ENCODE results near the gene HIVEP3.

The HIVEP3 gene

DNA sequence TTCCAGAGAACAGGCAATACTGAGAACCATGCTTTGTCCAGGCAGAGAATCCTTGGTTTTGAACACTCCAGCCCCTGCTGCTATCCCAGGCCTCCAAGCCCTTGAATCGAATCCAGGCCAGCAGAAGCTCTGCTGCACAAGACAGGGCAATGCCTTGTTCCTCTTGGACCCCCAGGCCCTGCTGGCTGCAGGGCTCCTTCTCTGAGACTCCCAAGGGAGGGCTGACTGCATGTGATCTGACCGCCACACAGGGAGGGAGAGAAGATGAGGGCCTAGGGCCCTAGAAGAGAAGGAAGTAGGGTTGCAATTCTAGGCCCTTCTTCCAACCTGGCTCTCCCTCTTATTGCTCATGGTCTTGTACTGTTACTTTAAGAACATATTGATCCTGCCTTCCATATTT lies 273.7 kb downstream of the HIVEP3 start:
- no peak overlapping the region for H3K4me3 ChIP-seq (ENCODE audit: low read depth, low read length)
- TF ChIP-seq, protein P1, sequence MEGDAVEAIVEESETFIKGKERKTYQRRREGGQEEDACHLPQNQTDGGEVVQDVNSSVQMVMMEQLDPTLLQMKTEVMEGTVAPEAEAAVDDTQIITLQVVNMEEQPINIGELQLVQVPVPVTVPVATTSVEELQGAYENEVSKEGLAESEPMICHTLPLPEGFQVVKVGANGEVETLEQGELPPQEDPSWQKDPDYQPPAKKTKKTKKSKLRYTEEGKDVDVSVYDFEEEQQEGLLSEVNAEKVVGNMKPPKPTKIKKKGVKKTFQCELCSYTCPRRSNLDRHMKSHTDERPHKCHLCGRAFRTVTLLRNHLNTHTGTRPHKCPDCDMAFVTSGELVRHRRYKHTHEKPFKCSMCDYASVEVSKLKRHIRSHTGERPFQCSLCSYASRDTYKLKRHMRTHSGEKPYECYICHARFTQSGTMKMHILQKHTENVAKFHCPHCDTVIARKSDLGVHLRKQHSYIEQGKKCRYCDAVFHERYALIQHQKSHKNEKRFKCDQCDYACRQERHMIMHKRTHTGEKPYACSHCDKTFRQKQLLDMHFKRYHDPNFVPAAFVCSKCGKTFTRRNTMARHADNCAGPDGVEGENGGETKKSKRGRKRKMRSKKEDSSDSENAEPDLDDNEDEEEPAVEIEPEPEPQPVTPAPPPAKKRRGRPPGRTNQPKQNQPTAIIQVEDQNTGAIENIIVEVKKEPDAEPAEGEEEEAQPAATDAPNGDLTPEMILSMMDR (IDR thresholded peaks at IDR 0.05; ENCODE audit: low read depth, low read length): no peak

DNA sequence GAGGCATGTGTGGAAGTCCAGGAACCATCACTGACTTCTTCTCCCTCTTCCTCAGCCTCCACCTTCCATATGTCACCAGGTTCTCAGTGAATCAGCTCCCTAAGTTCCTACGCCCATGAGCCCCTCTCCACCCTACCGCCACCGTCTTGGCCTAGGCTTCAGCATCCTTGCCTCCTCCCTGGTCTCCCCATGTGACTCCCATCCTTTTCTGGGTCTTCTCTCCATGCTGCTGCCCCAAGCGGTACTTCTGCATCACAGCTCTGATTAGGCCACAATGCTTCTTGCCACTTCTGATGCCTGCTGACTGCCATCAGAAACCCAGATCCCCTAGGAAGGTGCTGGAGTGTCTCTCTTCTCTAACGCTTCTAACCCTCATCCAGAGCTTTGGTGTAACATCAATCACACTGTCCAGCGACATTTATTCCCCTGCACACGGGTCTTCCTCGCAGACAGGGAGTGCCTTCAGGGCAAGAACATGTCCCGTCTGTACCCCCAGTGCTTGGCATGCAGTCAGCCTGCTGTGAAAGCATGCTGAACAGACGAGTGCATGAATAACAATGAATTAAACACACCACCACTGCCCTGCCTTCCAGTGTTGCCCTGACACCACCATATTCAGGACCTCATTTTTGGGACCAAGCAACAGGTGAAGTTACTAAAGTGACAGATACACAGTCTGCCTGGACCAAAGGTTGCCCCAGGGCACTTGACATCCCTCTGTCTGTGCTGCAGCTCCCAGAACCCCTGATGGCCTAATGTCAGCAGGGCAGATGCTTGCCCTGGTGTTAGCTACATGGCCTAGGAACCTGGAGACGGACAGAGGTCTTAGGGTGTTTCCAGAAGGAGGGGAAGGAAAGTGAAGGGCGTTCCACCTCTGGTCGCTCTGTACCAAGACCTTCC lies 275.6 kb downstream of the HIVEP3 start:
- H3K4me3 ChIP-seq (ENCODE audit: low read depth, low read length): no peak overlapping the region
- TF ChIP-seq, protein P1 (IDR thresholded peaks at IDR 0.05; ENCODE audit: low read depth, low read length): no peak

DNA sequence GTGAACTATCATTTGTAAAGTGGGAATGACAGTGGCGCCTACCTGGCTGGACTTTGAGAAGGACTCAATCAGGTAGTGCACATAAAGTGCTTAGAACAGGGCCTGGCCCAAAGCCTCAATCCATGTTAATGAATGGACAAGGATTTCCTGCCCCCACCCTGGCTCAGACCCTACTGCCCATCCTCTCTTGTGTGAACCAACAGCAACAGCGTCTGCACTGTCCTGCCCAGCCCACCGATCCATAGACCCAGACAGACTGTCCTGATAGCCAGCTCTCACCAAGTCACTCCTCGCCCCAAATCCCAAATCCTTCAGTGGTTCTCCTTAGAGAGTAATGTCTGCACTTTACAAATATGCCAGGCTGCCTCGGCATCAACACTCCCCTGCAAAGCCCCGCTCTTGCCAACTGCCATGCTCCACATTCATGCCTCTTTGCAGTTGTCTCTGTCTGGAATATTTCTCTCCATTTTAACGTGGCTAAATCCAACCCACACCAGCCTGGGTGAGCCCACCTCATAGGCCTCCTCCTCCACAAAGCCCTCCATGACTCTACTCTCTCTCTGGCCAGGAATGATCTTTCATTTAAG lies 276.7 kb downstream of the HIVEP3 start:
- TF ChIP-seq, protein P1 (IDR thresholded peaks at IDR 0.05; ENCODE audit: low read depth, low read length): no peak
- H3K4me3 ChIP-seq (ENCODE audit: low read depth, low read length): no peak overlapping the region

DNA sequence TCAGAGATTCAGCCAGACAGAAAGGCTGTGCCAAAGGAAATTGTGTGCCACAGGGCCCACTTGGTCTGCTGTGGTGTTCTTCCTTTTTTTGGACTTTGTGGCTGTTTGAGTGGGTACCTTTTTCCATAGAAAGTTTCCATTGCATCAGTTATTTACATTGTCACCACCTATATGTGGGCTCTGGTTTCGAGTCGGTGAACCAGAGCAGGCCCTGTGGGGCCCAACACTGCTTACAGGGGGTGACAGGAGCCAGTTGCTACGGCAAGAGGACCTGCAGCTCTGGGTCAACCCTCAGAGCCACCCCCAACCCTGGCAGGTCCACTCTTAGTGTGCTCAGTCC lies 277.3 kb downstream of the HIVEP3 start:
- no peak overlapping the region for H3K4me3 ChIP-seq (ENCODE audit: low read depth, low read length)
- TF ChIP-seq, protein P1 (IDR thresholded peaks at IDR 0.05; ENCODE audit: low read depth, low read length): no peak

DNA sequence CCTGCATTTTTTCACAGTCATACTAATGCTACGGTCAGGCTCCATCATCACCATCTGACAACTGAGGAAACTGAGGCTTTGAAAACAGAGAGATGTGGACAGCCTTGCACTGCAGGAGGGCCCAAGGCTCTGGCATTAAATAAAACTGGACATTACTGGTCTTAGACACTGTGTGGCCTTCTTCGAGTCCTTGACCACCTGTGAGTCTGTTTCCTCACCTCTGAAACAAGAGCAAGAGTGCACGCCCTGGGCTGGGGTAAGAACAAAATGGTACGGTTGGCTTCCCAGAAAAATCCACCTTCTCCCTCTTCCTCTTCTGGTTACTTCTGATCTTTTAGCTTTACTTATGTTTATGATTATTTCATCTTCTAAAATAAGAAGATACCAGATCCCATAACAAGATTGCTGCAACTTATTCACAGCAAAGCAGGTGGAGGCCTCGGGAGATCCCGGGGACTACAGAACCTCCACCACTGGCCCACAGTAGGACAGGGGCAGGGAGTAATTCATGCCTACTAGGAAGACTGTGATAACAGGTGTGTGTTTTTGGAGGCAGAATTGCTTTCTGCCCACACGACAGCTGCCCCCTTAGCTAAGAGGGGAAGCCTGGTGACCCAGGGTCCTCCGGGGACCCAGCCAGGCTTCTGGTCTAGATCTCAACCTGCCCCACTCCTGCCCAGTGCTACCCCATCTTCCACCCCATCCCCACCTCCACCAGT lies 277.8 kb downstream of the HIVEP3 start:
- no peak overlapping the region for H3K4me3 ChIP-seq (ENCODE audit: low read depth, low read length)
- TF ChIP-seq, protein P1 (IDR thresholded peaks at IDR 0.05; ENCODE audit: low read depth, low read length): no peak

DNA sequence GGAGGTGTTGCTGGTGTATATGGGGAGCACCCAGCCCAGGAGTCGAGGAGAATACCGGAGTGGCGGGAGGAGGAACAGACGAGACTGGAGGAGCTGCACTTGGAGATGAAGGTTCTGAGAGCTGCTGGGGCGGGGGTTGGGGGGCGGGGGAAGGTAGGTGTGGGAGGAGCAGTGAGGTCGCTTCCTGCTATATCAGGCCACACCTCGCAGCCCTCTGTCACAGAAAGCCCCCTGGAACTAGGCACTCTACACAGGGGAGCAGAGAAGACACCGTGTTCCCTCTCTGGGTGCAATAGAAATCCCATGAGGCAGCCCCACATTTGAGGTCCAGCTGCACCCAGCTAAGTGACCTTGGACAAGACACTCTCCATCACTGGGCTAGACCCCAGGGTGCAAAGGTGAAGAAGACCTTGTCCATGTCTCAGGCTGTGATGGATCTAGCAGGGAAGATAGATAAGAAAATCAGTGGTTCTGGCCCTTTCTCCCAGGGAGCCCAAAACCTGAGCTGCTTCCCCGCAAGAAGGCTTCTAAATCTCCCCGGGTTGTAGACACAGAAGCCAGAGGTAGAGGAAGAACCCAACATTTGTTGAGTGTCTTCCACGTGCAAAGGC lies 278.5 kb downstream of the HIVEP3 start:
- no peak overlapping the region for H3K4me3 ChIP-seq (ENCODE audit: low read depth, low read length)
- TF ChIP-seq, protein P1 (IDR thresholded peaks at IDR 0.05; ENCODE audit: low read depth, low read length): no peak

All from WI38 (cell line).